ENCODE measurements around the gene SMPDL3B.

DNA sequence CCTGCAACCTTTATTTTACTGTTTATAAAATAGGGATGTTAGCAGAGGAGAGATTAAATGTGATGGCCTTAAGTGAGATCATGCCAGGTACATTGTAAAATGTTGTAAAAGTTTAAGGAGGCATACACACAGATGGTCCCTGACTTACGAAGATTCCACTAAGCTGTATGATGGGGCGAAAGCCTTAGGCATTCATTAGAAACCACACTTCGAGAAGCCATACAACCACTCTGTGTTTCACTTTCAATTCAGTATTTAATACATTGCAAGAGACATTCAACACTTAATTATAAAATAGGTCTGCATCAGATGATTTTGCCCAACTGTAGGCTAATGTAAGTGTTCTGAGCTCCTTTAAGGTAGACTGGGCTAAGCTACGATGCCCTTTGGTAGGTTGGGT lies 3.7 kb downstream of the SMPDL3B start:
- TF ChIP-seq YY1 (IDR thresholded peaks at IDR 0.05; ENCODE audit: insufficient read depth, insufficient read length) = no peak
- TF ChIP-seq SUZ12 (IDR thresholded peaks at IDR 0.05; ENCODE audit: extremely low read depth, insufficient read depth, insufficient read length) = no peak
- TF ChIP-seq ZNF274 (IDR thresholded peaks at IDR 0.05; ENCODE audit: low read depth, low read length) = no peak

All from NT2/D1 (cell line).